Immature natural killer cell (primary cell): ENCODE measurements around the gene ZCCHC2. TPM values are rescaled to one million over a fixed set of nuclear protein-coding genes. Genes with fewer than 3 reads are reported as not detected.

Experiments used
- DNase-seq, 3 donors: peaks; one replicate each; pipeline ENCODE4 v3.0.0; 2022; ENCODE audit warnings: mixed read lengths in 1 of 3
- H3K27ac Mint-ChIP-seq, 6 donors: one replicate each; pipeline ENCODE4 v1.8.0; 2020; ENCODE audit warnings: mixed read lengths in 6 of 6, mild to moderate bottlenecking in 5 of 6, inconsistent platforms in 4 of 6, moderate library complexity in 3 of 6
- H3K27me3 Mint-ChIP-seq, 3 donors: one replicate each; pipeline ENCODE4 v1.8.0; 2020 to 2021; ENCODE audit warnings: low read depth in 3 of 3, mild to moderate bottlenecking in 3 of 3, mixed read lengths in 3 of 3, moderate library complexity in 3 of 3, inconsistent platforms in 1 of 3
- H3K36me3 Mint-ChIP-seq, 3 donors: one replicate each; pipeline ENCODE4 v1.8.0; 2020; ENCODE audit warnings: mixed read lengths in 3 of 3, inconsistent platforms in 2 of 3, mild to moderate bottlenecking in 2 of 3
- H3K4me1 Mint-ChIP-seq, 2 donors: one replicate each; pipeline ENCODE4 v1.8.0; 2020; ENCODE audit warnings: inconsistent platforms in 2 of 2, mild to moderate bottlenecking in 2 of 2, mixed read lengths in 2 of 2, moderate library complexity in 1 of 2
- H3K4me3 Mint-ChIP-seq, 5 donors: one replicate each; pipeline ENCODE4 v1.8.0; 2020; ENCODE audit warnings: mild to moderate bottlenecking in 5 of 5, mixed read lengths in 5 of 5, inconsistent platforms in 3 of 5, moderate library complexity in 3 of 5
- H3K9me3 Mint-ChIP-seq, 6 donors: one replicate each; pipeline ENCODE4 v1.8.0; 2020; ENCODE audit warnings: mild to moderate bottlenecking in 6 of 6, mixed read lengths in 6 of 6, inconsistent platforms in 4 of 6, moderate library complexity in 3 of 6
- polyA plus RNA-seq, 3 donors: library from polyadenylated mRNA; unstranded; fragments of 300-500 nt; fragmentation: Illumina TruSeq; gene quantifications; one replicate each; pipeline ENCODE4 v1.2.3, GENCODE V29; 2021

ZCCHC2 gene
- polyA plus RNA-seq, 3 donors from 2014 or later, result 1.6 to 4.2 (median 2.1) TPM

DNA sequence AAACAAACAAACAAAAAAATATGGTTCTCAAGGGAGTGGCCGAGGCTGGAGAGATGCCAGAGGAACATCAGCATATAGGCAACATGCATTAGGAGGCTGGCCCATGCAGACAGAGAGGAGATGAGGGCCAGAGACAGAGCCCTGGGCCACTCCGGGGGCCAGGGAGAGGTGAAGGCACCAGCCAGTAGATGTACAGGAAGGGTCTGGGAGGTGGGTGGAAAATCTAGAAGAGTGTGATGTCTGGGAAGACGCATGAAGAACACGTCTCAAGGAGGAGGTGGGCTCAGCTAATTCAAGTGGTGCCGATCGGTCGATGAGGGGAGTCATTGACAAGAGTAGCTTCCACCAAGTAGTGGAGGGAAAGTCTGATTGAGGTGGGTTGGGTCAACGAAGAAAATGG is 79.9 kb downstream of the ZCCHC2 start:
- H3K27ac Mint-ChIP-seq, result no peak overlapping the region
- no peaks in the 10 kb centered on the region for H3K4me1 Mint-ChIP-seq

DNA sequence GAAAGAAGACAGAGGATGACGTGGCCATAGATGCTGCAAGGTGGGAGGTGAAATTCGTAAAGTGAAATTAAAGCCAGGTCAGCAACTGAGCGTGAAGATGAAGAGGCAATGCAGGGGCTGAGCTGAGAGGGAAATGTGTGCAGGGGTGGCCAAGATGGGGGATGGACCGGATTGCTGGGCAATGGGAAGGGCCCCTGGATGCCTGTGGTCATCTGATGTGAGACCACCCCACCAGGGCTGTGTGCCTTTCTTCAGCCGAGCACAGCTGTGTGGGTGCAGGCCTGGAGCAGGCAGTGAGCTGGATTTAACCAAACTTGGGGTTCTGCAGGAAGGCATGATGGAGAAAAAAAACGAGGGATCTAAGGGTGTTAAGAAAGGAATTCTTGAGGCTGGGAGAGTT is 80.4 kb downstream of the ZCCHC2 start:
- H3K27me3 Mint-ChIP-seq, result peaks cover 10 to 36% (median 13%) of the 10 kb centered on the region in 3 donors
- H3K27ac Mint-ChIP-seq, result no peak overlapping the region
- no peak overlapping the region for H3K4me3 Mint-ChIP-seq

More for the DNA sequence above, 79.9 kb downstream of the ZCCHC2 start:
- DNase-seq, result no peak
- H3K36me3 Mint-ChIP-seq, result no peaks in the 10 kb centered on the region
- peaks cover 0 to 1% (median 0%) of the 10 kb centered on the region in 6 donors for H3K9me3 Mint-ChIP-seq
- peaks cover 11 to 38% (median 16%) of the 10 kb centered on the region in 3 donors for H3K27me3 Mint-ChIP-seq
- no peak overlapping the region for H3K4me3 Mint-ChIP-seq

DNA sequence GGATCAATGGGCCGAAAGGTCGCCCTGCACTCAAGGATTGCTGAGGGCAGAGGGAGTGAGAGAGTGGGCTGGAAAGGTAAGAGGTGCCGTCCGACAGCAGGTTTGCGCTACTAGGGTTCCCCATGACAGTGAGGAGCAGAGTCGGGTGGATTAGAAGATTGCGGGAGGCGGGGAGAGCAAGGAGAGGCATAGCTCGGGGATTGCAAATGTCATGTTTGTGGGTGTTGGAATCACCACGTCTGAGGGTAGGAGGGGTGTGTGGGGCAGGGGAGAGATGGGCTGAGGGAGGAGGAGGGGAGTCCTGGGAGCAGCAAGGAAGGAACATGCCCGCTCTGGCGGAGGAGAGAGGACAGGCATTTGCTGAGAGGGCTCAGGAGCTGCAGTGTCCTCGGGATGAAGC is 81.2 kb downstream of the ZCCHC2 start:
- Mint-ChIP-seq H3K27me3 (peaks cover 8 to 32% (median 13%) of the 10 kb centered on the region in 3 donors), H3K36me3 (no peaks in the 10 kb centered on the region), H3K27ac (no peak overlapping the region), H3K4me1 (no peaks in the 10 kb centered on the region), H3K4me3 (no peak overlapping the region), H3K9me3 (peaks cover 0 to 1% (median 0%) of the 10 kb centered on the region in 6 donors)
- no peak for DNase-seq

More for the DNA sequence above, 80.4 kb downstream of the ZCCHC2 start:
- H3K4me1 Mint-ChIP-seq, result no peaks in the 10 kb centered on the region
- peaks cover 0 to 1% (median 0%) of the 10 kb centered on the region in 6 donors for H3K9me3 Mint-ChIP-seq
- H3K36me3 Mint-ChIP-seq, result no peaks in the 10 kb centered on the region
- DNase-seq, result no peak

DNA sequence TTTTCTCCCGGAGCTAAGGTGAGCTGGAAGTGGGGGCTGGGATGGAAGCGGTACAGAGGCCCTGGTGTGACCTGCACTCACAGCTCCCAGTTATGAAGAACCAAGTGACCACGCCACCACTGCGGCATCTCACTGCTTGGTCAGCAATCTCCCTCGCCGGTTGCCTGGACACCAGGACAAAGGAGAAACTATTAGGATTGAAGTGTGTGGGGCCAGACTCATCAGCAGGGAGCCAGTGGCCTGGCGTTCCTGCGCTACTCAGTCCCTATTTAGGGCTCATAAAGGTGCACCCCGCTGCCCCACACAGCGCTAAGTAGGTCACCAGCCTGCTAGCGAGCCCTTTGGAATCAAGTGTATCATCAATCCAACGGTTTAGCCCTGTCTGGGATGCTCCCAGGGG is 82.9 kb downstream of the ZCCHC2 start:
- Mint-ChIP-seq H3K27me3 (peaks cover 2 to 21% (median 11%) of the 10 kb centered on the region in 3 donors), H3K4me3 (no peak overlapping the region), H3K9me3 (no peaks in the 10 kb centered on the region), H3K4me1 (no peaks in the 10 kb centered on the region), H3K27ac (no peak overlapping the region), H3K36me3 (peaks cover 0 to under 1% (median 0%) of the 10 kb centered on the region in 3 donors)
- no peak for DNase-seq

DNA sequence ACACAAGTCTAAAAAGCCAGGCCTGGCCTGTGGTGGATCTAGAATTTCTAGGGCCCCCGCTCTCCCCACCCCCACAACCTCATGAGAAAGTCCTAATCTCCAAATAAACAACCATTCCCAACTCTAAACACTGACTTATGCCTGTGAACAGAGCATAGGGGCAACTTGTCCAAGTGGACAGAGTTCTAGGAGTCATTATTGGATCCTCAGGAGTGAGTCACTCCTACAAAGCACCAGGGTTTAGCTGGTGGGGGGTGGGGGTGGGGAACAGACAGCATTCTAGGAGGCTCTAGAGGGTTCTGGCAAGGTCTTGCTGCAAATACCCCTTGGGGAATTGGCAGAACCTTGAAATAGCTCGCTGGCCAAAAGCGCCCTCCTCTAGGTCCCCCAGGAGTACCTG is 83.3 kb downstream of the ZCCHC2 start:
- Mint-ChIP-seq H3K9me3 (no peaks in the 10 kb centered on the region), H3K4me1 (no peaks in the 10 kb centered on the region), H3K4me3 (no peak overlapping the region), H3K27me3 (peaks cover 1 to 19% (median 11%) of the 10 kb centered on the region in 3 donors), H3K36me3 (peaks cover 0 to 3% (median 0%) of the 10 kb centered on the region in 3 donors), H3K27ac (no peak overlapping the region)
- DNase-seq, result no peak

DNA sequence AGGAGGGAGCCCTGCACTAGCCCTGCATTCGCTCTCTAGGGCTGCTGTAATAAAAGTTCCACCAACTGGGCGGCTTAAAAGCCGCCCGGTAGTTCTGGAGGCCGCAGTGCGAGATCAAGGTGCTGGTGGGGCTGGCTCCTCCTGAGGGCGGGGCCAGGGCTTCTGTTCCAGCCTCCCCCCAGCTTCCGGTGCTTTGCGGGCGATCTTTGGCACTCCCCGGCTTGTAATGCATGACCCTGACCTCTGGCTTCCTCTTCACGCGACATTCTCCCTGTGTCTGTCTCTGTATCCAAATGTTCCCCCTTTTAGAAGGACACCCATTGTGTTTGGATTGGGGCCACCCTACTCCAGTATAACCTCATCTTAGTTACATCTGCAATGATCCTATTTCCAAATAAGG is 84.5 kb downstream of the ZCCHC2 start:
- no peak for DNase-seq
- Mint-ChIP-seq H3K9me3 (no peaks in the 10 kb centered on the region), H3K36me3 (peaks cover 0 to 3% (median 0%) of the 10 kb centered on the region in 3 donors), H3K4me3 (no peak overlapping the region), H3K27me3 (peaks cover 1 to 12% (median 6%) of the 10 kb centered on the region in 3 donors), H3K27ac (no peak overlapping the region), H3K4me1 (no peaks in the 10 kb centered on the region)

DNA sequence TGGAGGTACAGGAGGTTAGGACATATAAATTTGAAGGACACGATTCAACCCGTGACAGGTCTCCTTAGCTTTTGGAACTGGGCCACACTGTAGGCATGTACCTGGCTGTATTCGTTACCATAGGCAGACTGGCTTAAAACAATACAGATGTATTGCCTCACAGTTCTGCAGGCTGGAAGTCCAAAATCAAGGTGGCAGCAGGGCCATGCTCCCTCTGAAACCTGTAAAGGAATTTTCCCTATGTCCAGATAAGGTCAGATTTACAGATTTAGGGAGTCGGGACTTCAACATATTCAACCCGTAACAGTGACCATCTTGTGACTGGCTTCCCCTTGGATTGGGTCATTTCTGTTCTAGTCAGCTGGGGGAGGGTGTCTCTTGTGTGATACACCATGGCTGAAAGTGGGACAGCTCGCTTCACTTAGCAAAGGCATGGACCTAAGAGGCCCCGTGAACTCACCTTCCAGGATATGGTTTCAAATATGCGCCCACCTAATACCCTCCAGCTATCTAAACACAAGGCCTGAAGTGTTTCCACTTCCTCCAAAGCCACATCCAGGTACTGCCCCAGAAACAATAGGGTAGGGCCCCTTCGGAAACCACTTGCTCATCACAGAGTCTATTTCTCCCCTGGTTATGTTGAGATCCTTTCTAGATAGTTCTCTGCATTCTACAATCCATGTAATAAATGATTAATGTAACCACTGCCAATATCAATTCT is 85.0 kb downstream of the ZCCHC2 start:
- DNase-seq, result no peak
- Mint-ChIP-seq H3K27ac (no peak overlapping the region), H3K27me3 (peaks cover 1 to 11% (median 3%) of the 10 kb centered on the region in 3 donors), H3K4me3 (no peak overlapping the region), H3K36me3 (peaks cover 0 to 3% (median 0%) of the 10 kb centered on the region in 3 donors), H3K4me1 (no peaks in the 10 kb centered on the region), H3K9me3 (no peaks in the 10 kb centered on the region)

DNA sequence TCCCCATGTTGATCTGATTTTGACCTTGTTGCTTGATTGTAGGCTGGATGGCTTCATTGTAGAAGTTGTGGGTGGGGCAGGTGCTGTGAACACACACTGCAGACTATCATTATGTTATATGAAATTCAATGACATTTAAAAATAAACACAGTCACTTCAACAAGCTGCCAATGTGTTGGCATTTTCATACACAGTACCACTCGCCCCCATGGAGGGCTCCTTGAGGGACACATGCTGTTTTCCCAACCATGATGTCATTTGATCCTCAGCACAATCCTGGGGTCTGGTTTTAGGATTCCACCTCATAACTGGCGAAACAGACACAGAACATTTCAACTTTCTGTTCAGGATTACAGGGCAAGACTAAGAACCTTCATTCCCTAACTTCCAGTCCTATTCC is 86.9 kb downstream of the ZCCHC2 start:
- no peak overlapping the region for H3K4me3 Mint-ChIP-seq
- no peaks in the 10 kb centered on the region for H3K9me3 Mint-ChIP-seq

DNA sequence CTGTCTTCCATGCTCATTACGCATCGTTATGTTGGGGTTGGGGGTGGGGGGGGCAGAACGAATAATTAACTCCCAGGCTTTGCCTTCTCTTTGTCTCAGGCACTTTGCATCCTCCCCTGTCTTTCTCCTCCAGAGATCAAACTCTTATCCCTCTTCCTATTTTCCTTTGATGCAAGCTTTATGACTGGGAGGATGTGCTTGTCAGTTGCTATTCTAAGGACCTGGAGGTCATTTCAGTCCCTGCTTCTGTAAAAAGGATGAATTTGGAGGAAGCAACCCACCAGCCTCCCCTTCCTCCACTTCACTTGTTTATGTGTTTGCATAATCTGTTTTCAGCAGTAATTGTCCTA is 87.5 kb downstream of the ZCCHC2 start:
- no peak for DNase-seq
- Mint-ChIP-seq H3K4me1 (no peaks in the 10 kb centered on the region), H3K27ac (no peak overlapping the region), H3K36me3 (peaks cover 0 to 3% (median 0%) of the 10 kb centered on the region in 3 donors), H3K9me3 (no peaks in the 10 kb centered on the region), H3K4me3 (no peak overlapping the region), H3K27me3 (peaks cover 0 to 7% (median 1%) of the 10 kb centered on the region in 3 donors)

More for the DNA sequence above, 86.9 kb downstream of the ZCCHC2 start:
- H3K4me1 Mint-ChIP-seq, result no peaks in the 10 kb centered on the region
- H3K36me3 Mint-ChIP-seq, result peaks cover 0 to 3% (median 0%) of the 10 kb centered on the region in 3 donors
- DNase-seq, result no peak
- H3K27ac Mint-ChIP-seq, result no peak overlapping the region
- peaks cover 0 to 6% (median 1%) of the 10 kb centered on the region in 3 donors for H3K27me3 Mint-ChIP-seq

DNA sequence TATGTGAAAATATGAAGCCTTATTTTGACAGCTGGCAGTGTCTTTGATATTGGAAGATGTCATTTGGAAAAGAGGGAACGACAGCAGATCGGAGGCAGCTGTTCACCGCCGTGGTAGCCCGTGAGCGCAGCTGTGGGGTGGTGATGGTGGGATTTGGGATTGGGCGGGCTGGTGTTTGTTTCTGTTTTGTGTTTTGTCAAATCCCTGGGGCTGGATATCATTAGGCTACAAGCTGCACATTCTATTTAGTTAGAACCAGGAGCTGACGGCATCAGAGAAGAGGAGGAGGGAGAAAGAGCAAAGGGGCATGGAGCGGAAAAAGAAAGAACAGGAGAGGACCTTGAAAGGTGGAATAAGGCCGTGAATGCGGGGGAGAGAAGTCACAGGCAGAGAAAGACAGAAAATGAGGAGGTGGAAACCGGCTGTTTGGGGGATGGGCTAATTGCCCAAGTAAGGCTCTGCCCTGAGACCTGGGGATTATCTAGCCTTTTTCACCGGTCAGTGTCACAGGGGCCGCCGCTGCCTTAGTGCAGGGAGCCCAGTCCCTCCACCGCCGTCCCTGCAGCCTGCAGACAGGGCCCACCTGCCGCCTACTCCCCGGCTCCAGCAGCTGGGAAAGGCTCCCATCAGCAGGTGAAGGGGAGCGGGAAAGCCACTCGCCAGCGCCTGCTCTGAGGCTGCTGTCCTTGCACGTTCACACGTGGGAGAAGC is 88.0 kb downstream of the ZCCHC2 start:
- no peaks in the 10 kb centered on the region for H3K4me1 Mint-ChIP-seq
- H3K36me3 Mint-ChIP-seq, result peaks cover 0 to 3% (median 0%) of the 10 kb centered on the region in 3 donors
- H3K9me3 Mint-ChIP-seq, result no peaks in the 10 kb centered on the region
- H3K4me3 Mint-ChIP-seq, result no peak overlapping the region
- H3K27me3 Mint-ChIP-seq, result peaks cover 0 to 7% (median 1%) of the 10 kb centered on the region in 3 donors
- no peak for DNase-seq
- H3K27ac Mint-ChIP-seq, result no peak overlapping the region

DNA sequence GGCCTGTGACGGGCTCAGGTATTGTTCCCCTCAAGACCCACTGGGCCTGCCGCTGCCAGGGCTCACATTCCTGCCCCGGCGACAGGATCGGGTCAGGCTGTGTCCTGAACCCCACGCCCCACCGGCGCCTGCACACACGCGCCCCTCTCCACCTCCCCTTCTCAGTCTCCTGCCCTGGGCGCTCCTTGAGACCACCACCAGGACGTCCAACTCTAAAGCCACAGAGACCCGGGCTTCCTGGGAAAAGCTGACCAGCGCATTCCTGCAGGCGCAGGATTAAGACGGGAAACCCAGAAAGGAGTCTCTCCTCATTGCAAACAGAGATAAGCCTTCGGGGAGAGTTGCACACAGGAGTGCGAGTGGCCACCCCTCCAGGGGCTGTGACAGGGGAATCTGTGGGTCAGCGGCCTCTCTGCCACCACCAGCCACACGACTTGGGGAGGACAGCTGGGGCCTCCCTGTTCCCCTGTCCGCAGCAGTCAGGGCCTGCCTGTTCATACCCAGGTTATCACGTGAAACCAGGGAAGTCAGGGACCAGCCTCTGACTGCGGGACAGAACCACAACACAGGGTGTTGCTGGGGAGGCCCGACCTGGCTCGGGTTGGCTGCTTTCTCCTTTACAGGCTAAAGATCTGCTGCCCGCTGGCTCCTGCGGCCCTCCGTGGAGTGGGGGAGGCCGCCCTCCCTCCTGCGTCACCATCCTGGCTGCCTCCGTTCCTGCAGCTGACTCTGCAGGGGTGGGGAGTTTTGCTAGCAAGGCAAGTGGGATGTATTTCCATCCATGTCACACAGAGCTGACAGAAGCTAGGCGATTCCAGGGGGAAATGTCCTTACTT is 88.8 kb downstream of the ZCCHC2 start:
- no peak for DNase-seq
- peaks cover 0 to 3% (median 0%) of the 10 kb centered on the region in 3 donors for H3K36me3 Mint-ChIP-seq
- H3K9me3 Mint-ChIP-seq, result no peaks in the 10 kb centered on the region
- H3K27ac Mint-ChIP-seq, result no peak overlapping the region
- H3K27me3 Mint-ChIP-seq, result peaks cover 0 to 7% (median 1%) of the 10 kb centered on the region in 3 donors
- no peaks in the 10 kb centered on the region for H3K4me1 Mint-ChIP-seq
- no peak overlapping the region for H3K4me3 Mint-ChIP-seq

DNA sequence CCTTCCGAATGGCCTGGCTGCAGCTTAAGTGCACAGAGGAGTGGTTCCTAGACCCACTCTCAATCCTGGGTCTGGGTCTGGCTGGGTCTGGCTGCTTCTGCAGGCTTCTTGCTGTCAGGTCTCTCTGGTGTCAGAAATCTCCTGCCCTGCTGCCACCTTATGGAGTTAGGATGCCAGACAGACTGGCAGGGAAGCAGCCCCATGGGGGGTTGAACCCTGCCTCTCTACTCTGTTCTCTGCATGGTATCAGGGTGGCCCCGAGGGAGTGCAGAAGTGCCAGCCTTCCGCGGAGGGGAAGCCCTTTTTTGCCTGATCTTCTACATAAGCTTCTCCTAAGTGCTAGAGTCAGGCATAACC is 89.4 kb downstream of the ZCCHC2 start:
- H3K36me3 Mint-ChIP-seq, result peaks cover 0 to 3% (median 0%) of the 10 kb centered on the region in 3 donors
- H3K4me1 Mint-ChIP-seq, result no peaks in the 10 kb centered on the region
- no peak overlapping the region for H3K27ac Mint-ChIP-seq
- peaks cover 0 to 7% (median 0%) of the 10 kb centered on the region in 3 donors for H3K27me3 Mint-ChIP-seq
- H3K4me3 Mint-ChIP-seq, result no peak overlapping the region
- H3K9me3 Mint-ChIP-seq, result no peaks in the 10 kb centered on the region
- DNase-seq, result no peak

DNA sequence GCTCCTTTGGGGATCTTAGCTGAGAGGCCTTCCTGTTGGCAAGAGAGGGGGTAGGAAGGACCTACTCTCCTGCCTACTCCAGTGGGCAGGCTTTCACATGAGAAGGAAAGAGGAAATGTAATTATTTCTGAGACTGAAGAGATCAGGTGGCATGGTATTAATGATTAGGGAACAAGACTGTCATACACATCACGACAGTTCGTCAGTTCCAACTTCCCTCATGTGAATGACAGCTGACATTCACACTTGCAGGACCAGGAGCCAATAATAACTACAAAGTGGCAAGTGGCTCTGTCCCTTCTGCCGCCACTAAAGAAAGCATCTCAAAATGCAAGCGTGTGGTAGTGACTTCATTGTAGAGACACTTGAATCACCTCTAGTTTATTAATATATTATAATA is 90.0 kb downstream of the ZCCHC2 start:
- Mint-ChIP-seq H3K9me3 (no peaks in the 10 kb centered on the region), H3K27me3 (peaks cover 0 to 9% (median 0%) of the 10 kb centered on the region in 3 donors), H3K36me3 (peaks cover 0 to 3% (median 0%) of the 10 kb centered on the region in 3 donors), H3K4me1 (no peaks in the 10 kb centered on the region), H3K4me3 (no peak overlapping the region), H3K27ac (no peak overlapping the region)
- no peak for DNase-seq

DNA sequence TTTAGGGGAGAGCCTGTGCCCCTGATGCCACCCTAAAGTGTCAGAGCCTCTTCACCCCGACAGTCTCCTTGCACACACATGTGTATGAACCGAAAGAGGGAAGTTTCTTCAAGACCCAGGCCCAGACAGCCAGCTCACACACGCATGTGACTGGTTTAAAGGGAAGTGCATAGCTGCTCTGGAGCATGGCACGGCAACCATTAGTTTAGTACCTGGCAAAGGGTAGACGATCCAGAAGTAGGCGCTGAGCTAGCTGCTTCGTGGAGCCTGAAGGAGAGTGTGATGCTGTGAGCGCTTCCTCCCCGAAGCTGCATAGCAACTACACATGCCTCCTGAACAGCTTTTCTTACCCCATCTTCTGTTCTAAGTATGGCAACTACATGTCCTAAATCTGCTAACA is 91.7 kb downstream of the ZCCHC2 start:
- peaks cover 0 to 14% (median 0%) of the 10 kb centered on the region in 3 donors for H3K27me3 Mint-ChIP-seq
- DNase-seq, result no peak
- no peak overlapping the region for H3K4me3 Mint-ChIP-seq
- H3K36me3 Mint-ChIP-seq, result peaks cover 0 to 3% (median 0%) of the 10 kb centered on the region in 3 donors
- no peaks in the 10 kb centered on the region for H3K4me1 Mint-ChIP-seq
- H3K9me3 Mint-ChIP-seq, result no peaks in the 10 kb centered on the region
- H3K27ac Mint-ChIP-seq, result no peak overlapping the region
